Activated CD4-positive, CD25-positive, alpha-beta regulatory T cell treated with anti-CD3 and anti-CD28 coated beads, Interleukin-2, amount 50 U/mL, for 16 hours (primary cell): Measurements from ENCODE around the gene CDH2.

Experiments
- DNase-seq: peaks from one replicate; pipeline ENCODE4 v3.0.0-alpha.2; 2020; ENCODE audit warnings: low read depth, low spot score

Gene CDH2

DNA sequence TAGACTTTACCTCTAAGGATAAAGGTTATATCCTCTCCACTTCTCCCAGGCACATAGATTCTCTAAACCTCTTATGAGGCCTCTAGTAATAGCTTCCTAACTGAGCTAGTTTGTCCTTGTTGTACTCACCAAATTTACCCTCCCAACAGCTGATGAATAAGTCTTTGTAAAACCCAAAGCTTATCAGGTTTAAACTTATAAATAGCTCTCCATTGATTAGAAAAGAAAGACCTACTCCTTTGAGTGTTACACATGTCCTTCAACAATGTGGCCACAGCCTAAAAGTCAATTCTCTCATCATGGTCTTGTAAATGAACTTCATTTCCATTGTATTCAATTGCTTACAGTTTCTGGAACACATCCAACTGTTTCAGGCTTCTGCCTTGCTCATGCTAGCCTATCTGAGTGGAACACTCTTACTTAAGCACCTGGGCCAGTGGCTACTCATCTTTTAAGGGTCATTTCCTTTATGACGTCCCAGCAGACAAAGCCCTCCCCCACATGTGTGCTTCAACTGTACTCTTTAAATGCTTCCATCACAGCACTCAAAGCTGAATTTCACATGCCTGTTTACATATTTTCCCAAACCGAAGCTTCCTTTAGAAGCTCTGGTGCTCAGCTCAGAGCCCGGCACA, 131.6 kb downstream of the CDH2 start:
- no peak for DNase-seq

DNA sequence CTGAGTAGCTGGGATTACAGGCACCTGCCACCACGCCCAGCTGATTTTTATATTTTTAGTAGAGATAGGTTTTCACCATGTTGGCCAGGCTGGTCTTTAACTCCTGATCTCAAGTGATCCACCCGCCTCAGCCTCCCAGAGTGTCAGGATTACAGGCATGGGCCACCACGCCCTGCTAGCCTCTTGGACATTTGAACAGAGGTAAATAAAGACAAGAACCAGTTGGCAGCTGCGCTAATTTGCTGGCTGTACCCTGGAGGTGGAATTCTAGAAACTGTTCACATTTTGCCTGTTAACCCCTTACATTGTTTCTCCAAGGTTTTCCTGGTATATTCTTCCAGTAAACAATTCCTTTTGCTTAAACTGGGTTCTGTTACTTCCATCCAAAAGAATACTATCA, 132.9 kb downstream of the CDH2 start:
- DNase-seq: no peak

- DNase-seq: no peak
Observed at GRCh38 chr18:28043631-28044030, 133.3 kb downstream of the CDH2 start.

- no peak for DNase-seq
Observed at GRCh38 chr18:28041366-28041765, 135.6 kb downstream of the CDH2 start.

DNA sequence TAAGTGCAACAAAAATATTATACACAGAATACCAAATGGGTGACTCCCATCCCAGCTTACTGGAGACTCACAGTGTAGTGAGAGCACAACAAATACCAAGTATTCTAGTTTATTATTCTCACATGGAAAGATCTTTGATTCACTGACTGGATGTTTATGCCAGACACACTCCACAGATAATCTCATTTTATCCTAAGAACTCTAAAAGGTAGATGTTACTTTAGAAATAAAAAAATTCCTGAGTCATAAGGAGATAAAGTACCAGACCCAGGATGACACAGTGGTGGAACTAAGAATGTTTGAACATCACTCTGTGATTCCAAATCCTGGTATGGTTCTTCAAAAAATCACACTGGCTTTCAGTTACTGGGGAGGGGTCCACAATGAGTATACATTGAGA, 136.2 kb downstream of the CDH2 start:
- DNase-seq: no peak

- DNase-seq: no peak
Observed at GRCh38 chr18:28040211-28040610, 136.7 kb downstream of the CDH2 start.

DNA sequence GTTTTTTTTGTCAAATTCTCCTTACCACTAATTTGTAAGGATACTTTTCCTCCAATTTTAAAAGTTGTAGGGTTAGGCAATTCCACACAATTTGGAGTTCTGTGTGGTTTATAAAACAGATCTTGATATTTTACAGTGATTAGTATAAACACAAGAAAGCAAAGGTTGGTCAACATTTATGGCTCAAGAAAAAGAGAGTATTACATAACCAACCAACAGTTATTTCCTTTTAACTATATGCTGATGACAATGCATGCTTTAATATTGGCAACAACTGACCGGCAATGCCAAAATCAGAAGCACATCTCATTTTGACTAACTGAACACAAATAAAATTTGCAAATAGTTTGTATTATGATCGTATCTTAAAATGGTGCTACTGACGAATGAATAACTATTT, 137.2 kb downstream of the CDH2 start:
- no peak for DNase-seq

GRCh38 chr18:28039078-28039477, 137.9 kb downstream of the CDH2 start:
- no peak for DNase-seq

DNA sequence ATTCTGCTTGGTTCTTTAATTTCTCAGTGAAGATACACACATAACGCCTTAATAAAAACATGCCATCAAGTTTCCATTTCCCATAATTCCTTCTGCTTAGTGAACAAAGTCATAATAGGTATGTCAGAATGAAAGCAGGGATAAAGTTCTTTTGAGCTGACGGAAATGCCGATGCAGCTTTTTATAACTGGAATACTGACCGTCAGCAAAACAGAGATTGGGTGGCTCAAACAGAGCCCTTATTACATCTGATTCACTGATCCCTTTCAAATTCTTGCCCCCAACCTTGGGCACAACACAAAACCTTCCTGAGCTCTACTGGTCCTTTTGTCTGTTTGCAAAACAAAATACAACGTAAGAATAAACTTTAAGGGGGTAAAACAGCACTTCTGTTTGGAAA, 140.4 kb downstream of the CDH2 start:
- DNase-seq: no peak

DNA sequence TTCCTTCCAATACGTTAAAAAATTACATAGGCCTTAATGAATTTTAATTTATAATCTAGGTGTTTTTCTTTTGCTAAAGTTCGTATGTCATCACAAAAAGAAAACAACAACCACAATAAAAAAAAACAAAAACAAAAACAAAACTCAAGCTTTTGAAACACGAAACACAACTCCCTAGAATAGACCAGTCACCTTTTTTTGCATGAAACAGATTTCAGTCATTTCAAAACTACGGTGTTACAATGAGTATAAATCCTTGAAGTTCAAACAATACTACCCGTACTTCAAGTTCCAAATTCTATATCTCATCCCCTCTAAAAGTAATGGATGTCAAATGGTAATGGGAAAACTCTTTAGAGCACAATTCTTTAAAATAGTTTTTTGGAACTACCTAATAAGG, 142.4 kb downstream of the CDH2 start:
- DNase-seq: no peak

DNA sequence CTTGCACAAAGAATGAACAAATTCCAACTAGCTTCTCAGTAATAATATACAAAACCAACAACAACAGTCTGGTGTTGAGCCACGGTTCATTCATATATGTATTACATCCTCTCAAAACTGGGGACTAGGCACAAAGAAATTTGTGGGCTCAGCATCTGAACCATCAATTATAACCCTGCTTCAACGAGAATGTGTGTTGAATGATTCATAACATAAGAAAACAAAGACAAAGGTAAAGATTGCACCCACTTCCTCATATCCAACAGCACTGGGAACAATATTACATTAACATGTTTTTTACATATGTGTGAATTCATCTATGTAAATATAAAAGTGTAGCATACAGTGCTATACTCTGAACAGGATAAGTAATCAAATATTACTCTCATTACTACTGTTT, 144.8 kb downstream of the CDH2 start:
- DNase-seq: no peak

GRCh38 chr18:28030458-28030857, 146.5 kb downstream of the CDH2 start:
- no peak for DNase-seq

DNA sequence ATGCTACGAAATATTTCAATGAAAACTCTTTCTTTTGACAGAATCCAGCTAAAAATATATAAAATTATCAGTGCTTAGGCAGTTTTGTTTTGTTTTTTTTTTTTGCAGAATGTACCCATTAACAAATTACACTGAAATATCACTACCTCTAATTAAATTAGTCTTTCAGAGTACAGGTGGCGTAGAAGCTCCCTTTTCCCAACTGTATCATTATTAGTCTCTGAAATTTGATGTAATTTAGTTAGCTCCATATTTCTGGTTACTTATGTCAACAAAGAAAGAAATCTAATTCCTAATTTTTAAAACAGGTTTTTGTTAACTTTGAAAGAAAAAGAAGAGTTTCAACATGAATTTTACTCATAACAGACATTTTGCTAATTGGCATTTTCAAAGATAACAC, 149.2 kb downstream of the CDH2 start:
- DNase-seq: no peak

- no peak for DNase-seq
Observed at GRCh38 chr18:28019425-28020108, 157.4 kb downstream of the CDH2 start.

GRCh38 chr18:28018351-28018750, 158.6 kb downstream of the CDH2 start:
- DNase-seq: no peak

DNA sequence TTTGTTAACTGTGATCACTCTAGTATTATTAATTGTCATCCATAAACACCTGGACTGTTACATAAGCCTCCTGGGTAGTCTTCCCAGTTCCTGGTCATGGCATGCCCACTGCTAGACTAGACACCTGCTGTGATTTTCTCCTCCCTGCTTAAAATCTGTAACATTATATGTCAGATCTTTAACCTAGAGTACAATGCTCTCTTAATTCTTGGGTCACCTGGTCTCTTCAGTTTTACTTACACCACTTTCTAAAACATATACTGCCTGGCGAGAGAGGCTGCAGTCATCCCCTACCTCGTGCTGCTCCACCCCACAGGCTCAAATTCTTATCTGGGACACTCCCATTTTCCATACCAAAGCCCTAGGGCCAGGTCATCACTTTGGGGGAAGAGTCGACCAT, 161.3 kb downstream of the CDH2 start:
- DNase-seq: no peak

GRCh38 chr18:28013066-28013465, 163.9 kb downstream of the CDH2 start:
- DNase-seq: no peak

GRCh38 chr18:28012336-28012735, 164.6 kb downstream of the CDH2 start:
- DNase-seq: no peak

DNA sequence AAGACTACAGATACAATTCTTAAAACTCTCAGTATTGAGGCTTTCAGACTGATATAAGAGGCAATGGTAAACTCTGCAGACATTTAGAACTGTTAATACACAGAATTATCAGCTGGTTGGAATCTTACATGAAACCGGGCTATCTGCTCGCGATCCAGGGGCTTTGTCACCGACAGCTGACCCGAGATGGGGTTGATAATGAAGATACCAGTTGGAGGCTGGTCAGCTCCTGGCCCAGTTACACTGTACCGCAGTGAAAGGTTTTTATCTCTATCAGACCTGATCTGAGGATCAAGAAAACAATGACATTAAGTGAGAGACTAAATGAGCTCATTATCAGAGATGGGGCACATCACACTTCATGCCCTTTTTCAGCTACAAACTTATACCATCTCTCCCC, 167.3 kb downstream of the CDH2 start:
- DNase-seq: no peak

- no peak for DNase-seq
Observed at GRCh38 chr18:28007841-28008240, 169.1 kb downstream of the CDH2 start.

DNA sequence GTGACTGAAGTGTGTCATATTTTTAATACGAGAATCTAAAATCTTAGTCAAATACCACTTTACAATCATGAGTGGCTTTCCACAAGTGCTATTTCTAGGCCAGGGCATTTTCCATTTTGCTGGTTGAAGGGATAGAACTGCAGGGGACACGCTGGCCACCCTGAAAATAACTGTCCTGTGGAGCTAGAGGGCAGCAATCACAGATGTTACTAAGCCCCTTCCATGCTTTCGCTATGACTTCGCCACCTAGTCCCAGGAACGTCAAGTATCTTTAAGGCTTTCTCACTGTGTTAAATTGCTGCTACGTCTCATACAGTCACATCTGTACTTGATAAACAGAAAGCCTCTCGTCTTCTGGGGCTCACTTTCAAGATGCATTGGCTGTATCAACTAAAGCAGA, 171.8 kb downstream of the CDH2 start:
- DNase-seq: no peak

DNA sequence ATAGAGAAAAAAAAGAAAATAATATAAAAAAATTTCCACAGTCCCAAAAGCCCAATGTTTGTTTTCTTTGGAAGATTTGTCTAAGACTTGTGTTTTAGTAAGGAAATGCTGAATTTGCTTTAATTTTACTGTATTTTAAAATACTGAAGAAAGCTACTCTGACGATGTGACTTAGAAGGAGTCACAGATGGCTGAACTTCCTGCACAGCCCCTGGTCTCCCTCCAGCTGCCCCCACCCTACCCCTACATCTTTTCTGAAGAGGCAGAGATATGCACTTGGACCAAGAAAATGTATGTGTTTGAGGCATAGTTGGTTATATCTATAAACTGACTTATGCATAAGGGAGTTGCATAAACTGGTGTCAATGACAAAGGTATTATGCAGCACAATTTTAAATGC, 172.3 kb downstream of the CDH2 start:
- no peak for DNase-seq

- DNase-seq: no peak
Observed at GRCh38 chr18:28003451-28003850, 173.5 kb downstream of the CDH2 start.

DNA sequence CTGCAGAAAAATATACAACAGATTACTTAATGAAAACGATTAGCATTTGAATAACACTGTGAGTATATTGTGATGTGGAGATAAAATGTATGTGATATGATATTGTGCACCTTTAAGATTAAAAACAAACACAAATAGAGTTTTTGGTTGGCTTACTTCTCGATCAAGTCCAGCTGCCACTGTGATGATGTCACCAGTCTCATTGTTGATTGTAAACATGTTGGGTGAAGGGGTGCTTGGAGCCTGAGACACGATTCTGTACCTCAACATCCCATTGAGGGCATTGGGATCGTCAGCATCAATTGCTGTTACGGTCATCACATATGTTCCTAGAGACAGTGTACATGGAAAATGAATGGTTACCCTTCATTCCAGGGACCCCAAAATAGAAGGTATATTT, 174.1 kb downstream of the CDH2 start:
- no peak for DNase-seq
